Colon (tissue), 2 donors: ENCODE measurements around the gene SLC27A1.
A peak's percentile ranks its signal among the peaks of the same experiment; 100 is the strongest.
"Not testable (repeated sequence)": the region's sequence is repeated elsewhere in the genome, so short reads cannot be mapped to it uniquely, and the experiment has no call there.

Experiments
- FAIRE-seq: peaks from 2 replicates; lab custom pipeline; 2012; peaks lifted over from hg19 to GRCh38; lab: Jason Lieb, UNC
- donor health status: control.
- donor health status: control.

SLC27A1 gene

DNA sequence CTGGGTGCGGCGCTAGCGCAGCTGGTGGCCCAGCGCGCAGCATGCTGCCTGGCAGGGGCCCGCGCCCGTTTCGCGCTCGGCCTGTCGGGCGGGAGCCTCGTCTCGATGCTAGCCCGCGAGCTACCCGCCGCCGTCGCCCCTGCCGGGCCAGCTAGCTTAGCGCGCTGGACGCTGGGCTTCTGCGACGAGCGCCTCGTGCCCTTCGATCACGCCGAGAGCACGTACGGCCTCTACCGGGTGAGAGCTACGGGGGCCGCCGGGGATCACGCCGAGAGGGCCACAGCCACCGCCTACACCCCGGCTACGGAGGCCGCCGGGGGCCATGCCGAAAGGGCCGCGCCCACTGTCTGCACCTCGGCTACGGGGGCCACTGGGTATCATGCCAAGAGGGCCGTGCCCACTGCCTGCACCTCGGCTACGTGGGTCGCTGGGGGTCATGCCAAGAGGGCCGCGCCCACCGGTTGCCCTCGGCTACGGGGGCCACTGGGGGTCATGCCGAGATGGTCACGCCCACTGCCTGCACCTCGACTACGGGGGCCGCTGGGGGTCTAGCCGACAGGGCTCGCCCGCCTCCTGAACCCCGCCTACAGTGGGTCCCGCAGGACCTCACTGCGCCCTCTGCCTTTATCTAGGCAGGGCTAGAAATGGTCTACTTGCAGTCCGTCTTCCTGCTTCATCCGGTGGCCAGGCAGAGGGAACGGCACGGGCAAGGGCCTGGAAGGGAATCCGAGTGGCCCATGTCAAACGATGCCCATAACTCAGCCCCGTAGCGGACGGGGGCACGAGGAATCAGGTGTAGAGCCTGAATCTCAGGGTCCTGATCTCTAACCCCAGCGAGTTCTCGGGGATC, 41.6 kb downstream of the SLC27A1 start:
- FAIRE-seq, result no peak

DNA sequence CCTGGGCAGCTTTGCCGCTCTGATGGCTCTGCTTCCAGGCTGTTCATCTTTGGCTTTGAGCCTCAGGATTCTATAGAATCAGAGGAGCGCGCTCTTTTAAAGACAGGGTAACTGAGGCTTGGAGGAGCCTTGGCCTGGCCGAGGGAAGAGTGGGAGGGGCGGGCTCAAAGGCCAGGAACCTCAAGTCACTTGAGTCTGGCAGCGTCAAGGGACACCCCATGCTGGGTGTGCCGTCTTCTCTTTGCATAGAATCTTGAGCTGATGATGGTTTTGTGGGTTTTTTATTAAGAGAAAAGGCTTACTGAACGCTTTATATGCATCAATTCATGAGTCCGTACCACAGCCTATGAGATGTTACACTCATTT, 42.2 kb downstream of the SLC27A1 start:
- FAIRE-seq, result no peak

DNA sequence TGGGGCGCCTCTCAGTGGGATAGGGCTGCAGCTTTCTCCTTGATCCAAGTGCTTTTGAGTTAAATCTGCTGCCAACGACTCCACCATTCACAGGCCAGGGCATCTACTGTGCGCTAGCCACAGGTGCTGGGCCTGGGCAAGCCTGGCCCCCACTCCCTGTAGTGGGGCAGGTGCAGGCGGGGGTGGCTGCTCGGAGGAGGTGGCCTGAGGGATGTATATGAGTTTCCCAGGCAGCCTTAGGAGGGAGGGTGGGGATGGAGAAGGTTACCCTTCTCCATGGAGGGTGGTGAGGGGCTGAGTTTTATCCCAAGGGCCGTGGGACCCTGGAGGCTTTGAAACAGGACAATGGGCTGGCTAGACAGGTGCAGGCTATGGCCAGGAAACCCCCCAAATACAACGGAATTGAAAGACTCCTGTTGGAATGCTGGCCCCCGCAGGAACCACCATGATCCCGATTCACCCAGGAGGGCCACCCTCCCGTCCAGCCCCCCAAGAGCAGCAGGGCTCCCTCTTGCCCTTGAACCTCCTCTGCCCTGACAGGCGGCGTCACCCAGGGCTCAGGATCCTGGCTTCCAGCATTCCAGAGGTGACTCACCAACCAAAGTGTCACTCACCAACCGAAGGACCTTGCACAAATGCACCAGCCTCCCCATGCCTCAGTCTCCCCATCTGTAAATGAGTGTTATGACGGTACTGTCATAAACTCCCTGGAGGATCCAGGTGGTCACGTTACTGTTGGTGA, 45.3 kb downstream of the SLC27A1 start:
- no peak for FAIRE-seq

DNA sequence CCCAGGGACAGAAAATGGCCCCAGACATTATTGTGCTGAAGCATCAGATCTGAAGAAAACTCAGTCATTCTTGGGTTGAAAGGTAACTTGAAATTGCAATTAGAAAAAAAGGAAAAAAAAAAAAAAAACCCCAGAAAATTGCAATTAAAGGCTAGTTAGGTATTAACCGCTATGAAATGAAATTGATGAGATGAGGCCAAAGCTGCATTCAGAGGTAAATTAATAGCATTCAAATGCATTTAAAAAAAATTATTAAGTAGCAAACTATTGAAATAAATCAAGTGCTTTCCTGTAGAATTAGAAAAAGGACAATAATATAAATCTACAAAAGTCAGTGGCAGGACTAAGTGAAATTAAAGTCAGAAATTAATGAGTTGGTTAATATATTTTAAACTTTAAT, 47.6 kb downstream of the SLC27A1 start:
- peak; percentile 28 for FAIRE-seq

DNA sequence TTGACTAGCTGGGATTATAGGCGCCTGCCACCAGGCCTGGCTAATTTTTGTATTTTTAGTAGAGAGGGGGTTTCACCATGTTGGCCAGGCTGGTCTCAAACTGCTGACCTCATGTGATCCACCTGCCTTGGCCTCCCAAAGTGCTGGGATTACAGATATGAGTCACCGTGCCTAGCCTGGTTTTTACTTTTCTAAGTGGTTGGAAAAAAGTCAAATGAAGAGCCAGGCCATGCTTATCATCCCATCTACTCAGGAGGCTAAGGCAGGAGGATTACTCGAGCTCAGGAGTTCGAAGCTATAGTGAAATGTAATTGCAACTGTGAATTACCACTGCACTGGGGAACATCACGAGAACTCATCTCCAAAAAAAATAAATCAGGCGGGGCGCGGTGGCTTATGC, 48.3 kb downstream of the SLC27A1 start:
- not testable (repeated sequence) for FAIRE-seq

DNA sequence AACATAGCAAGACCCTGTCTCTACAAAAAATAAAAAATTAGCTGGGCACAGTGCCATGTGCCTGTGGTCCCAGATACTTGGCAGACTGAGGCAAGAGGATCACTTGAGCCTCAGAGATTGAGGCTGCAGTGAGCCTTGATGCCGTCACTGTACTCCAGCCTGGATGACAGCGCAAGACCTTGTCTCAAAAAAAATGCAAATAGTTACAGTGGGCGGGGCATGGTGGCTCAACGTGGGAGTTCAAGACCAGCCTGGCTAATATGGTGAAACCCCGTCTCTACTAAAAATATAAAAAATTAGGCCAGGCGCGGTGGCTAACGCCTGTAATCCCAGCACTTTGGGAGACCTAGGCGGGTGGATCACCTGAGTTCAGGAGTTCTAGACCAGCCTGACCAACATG, 49.6 kb downstream of the SLC27A1 start:
- no peak for FAIRE-seq

DNA sequence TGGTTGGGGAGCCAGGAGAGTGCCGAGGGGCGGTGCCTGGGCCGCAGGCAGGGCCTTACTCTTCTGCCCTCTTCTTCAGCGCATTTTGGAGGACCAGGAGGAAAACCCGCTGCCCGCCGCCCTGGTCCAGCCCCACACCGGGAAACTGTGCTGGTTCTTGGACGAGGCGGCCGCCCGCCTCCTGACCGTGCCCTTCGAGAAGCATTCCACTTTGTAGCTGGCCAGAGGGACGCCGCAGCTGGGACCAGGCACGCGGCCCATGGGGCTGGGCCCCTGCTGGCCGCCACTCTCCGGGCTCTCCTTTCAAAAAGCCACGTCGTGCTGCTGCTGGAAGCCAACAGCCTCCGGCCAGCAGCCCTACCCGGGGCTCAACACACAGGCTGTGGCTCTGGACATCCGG, 50.5 kb downstream of the SLC27A1 start:
- FAIRE-seq, result no peak

DNA sequence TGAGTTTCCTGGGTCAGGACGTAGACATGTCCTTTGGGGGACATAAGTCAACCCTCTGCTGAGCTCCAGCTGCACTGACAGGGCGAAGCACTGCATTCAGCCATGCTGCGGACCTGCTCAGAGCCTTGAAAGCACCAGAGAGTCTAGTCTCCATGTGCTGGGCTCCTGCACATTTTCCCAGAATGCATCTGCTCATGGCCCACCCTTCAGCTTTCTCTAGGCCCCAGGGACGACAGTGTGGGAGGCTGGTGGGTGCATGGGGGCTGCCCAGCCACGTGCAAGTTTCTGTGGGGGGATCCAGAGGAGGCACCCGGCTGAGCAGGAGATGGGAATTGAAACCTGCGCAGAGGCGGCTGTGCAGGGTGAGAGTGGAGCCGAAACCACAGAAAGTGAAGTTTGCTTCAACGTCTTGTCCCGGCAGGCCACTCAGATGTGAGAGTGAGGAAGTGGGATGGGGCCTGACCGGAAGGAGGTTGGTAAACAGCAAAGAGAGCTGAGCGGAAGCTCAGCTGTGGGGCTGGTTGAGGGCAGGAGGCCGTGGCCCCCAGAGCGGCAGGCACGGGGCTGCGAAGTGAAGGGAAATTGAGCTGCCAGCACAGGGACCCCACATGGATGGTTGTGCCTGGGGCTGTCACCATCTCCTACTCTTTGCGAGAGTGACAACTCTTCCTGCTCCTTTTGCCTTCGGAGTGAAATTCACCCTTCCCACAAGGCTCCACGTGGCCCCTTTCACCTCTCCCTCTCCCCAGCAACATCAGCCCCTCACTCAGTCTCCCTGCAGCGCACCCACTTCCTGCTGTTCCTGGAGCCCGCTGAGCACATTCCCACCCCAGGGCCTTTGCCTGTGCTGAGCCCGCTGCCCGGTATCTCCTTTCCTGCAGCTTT, 52.9 kb downstream of the SLC27A1 start:
- FAIRE-seq, result no peak

DNA sequence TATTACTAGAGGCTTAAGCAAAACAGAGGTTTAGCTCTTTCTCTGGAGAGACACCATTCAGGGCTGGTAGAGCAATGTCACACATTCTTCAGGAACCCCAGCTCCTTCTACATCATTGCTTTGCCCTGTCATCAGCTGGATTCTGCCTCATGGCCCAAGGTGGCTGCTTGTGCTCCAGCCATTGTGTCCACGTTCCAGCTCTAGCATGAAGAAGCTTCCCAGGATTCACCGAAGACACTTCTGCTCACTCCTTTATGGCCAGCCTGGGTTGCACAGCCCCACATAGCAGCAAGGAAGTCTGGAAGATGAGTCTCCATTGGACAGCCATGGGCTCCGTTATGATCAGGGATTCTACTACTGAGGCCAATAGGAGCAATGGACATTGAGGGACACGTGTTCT, 54.3 kb downstream of the SLC27A1 start:
- no peak for FAIRE-seq

DNA sequence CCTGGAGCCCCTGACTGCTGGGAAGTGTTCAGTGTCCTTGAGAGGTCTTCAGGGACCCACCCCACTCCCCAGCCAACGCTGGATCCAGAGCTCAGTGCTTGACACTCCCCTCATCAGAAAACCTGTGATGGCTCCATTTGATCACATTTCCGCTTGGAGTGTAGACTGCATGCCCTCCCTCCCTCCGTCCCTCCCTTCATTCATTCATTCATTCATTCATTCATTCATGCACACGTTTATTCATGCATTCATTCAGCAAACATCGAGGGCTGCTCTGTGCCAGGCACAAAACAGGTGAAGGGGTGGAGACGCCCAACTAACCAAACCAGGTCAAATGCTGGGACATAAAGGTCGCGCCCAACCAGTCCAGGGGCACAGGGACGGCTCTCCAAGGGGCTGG, 54.8 kb downstream of the SLC27A1 start:
- FAIRE-seq, result no peak

DNA sequence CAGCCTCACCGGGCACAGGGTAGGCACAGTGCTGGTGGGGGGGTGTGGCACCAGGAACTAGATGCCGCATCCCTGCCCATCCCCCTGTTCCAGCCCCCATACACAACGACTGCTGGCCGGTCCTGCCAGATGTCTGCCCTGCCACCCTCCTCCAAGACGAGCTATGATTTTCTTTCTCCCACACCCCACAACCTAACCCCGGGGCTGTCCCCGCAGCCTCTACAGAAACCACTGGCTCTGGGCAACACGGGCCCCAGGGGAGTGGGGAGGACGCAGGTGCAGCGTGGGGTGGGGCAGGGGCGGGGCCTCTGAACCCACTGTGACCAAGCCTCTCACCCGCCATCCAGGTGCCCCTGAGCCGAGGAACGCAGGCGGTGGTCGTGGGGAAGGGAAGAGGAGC, 56.6 kb downstream of the SLC27A1 start:
- FAIRE-seq, result no peak

DNA sequence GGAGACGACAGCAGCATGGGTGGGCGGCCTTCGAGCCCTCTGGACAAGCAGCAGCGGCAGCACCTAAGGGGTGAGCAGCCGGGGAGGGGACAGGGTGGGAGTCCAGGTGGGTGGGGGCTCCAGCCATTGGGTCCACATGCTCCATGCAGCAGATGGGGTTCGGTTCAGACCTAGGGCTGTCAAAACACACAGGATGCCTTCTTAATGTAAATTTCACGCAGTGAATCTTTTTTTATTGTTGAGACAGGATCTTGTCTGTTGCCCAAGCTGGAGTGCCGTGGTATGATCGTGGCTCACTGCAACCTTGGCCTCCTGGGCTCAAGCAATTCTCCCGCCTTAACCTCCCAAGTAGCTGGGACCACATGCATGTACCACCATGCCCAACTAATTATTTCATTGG, 57.0 kb downstream of the SLC27A1 start:
- FAIRE-seq, result no peak

DNA sequence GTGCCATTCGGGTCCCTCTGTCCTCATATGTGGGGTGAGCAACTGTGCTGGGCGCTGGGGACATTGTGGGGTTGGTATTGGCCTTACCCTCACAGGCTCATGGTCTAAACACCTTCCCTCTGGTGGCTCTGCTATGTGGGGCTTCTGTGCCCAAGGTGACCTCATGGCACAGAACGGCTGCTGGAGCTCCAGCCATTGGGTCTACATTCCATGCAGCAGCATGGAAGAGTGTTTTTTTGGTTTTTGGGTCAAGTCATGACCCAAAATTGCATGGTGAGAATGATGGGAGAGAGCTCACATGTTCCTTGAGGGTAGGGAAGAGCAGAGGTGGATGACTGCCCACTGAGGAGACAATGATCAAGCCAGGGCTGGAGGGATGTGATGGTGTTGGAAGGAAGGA, 58.3 kb downstream of the SLC27A1 start:
- FAIRE-seq, result no peak

DNA sequence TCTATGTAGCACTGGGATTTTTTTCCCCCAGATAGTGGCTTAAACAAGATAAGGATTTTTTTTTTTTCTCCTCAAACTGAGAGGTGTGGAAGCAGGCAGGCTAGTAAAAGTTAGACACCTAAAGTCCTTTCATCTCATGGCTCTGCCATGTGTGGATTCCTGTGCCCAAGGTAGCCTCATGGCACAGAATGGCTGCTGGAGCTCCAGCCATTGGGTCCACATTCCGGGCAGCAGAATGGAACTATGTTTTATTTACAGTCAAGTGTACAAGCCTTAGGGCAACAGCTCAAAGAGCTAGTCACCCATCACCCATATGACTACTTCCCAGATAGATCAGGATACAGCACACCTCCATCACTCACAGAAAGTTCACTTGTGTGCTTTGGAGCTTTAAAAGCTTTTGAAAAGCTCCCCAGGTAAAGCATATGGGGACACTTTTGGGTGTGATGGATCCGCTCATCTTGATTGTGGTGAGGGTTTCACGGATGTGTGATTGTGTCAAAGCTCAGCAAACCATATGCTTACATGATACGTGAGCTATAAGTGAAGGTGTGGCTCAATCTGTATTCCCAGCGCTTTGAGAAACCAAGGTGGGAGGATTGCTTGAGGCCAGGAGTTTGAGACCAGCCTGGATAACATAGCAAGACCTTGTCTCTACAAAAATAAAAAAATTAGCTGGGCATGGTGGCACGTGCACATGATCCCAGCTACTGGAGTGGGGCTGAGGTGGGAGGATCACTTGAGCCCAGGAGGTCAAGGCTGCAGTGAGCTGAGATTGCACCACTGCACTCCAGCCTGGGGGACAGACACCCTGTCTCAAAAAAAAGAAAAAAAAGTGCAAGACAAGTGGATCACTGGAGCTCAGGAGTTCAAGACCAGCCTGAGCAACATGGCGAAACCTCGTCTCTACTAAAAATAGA, 59.2 kb downstream of the SLC27A1 start:
- no peak for FAIRE-seq

DNA sequence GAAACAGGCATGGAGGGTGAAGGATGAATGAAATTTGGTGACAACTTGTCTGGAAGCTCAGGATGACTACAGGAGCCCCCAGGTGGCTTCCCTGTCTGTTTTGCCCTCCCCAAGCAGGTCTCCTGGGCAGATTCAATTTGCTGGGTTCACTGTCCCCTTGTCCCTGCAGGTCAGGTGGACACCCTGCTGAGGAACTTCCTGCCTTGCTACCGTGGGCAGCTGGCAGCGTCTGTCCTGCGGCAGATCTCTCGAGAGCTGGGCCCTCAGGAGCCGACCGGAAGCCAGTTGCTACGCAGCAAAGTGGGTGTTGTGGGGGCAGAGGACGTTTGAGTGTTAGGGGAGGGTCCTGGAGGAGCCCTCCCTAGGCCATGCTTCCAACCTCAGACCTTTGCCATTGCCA, 60.3 kb downstream of the SLC27A1 start:
- FAIRE-seq, result no peak

DNA sequence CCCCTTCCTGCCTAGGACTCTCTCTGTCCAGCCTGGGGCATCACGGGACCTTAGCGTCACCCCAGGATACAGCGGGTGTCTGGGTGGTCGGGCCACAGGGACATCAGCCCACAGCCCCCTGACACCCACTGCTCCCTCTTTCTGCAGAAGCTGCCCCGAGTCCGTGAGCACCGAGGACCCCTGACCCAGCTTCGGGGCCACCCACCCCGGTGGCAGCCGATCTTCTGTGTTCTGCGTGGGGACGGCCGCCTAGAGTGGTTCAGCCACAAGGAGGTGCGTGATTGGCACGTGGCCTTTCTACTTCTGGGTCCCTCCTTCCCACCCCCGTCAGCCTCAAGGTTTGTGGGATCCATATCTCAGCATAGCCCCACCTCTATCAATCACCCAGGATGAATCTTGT, 61.8 kb downstream of the SLC27A1 start:
- FAIRE-seq, result no peak

DNA sequence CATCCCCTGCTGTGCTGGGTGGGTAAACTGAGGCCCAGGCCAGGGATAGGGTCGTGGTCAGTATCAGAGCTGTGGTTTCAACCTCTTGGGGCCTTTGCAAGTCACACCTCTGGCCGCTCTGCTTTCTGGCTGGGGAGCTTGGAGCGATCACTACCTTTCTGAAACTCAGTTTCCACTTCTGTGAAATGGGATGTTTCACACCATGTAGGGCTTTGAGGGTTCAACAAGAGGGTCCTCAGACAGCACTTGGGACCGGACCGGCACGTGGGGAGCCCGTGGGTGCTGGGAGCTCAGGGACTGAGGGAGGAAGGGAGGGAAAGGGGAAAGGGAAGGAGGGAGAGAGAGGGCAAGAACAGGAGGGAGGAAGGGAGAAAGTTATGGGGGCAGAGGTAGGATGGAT, 62.2 kb downstream of the SLC27A1 start:
- no peak for FAIRE-seq

DNA sequence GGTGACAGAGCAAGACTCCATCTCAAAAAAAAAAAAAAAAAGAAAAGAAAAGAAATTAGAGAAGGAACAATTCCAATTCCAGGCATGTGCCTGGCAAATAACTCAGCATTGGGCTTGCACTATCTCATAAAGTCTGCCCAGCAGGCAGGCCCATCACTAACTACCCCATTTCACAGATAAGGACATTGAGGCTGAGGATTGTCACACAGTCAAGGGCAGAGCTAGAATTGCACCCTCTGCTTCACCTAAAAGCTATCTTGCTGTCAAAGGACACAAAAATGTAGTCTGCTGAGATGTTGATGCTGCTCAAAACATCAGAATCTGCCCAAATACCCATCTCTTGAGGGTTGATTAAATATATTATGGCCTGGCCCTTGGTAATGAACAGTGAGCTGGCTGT, 64.4 kb downstream of the SLC27A1 start:
- FAIRE-seq, result no peak

DNA sequence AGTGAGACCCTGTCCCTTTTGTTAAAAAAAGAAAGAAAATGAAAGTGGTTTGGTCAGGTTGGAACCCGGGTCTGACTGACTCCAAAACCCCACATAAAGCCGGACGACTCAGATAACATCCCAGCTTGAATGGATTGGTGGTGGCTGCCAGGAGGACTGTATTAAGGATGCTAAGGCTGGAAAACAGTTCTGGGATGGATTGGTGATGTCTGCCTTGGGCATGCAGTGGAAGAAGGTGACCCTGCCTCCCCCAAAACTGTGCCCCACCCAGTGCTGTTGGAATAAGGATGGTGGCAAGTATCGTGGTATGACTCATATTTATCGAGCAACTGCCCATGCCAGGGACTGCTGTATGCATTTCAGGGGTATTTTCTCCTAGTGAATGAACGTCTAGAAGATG, 66.6 kb downstream of the SLC27A1 start:
- FAIRE-seq, result no peak

DNA sequence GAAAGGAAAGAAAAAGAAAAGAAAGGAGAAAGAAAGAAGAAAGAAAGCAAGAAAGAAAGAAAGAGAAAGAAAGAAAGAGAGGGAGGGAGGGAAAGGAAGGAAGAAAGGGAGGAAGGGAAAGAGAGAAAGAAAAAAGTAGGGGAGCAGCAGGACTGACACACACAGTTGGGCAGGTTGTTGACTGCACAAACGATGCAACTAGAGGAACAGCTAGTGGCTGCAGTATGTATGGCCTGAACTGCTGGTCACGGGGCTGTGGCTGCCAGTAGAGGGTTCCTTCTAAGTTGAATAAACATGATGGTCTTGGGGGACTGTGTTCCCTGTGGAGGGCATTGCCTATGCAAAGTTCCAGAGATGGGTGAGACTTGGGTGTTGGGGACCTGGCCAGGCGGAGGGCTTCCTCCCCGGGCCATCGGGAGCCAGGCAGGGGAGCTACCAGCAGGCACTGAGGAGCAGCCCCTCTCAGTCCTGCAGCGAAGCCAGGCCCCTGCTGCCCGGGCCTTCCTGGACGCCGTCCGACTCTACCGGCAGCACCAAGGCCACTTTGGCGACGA, 68.4 kb downstream of the SLC27A1 start:
- FAIRE-seq, result no peak
